Measurements from ENCODE around the gene ACVR1B.

The ACVR1B gene

GRCh38 chr12:52023976-52024688 is 72.6 kb downstream of the ACVR1B start:
- peak; percentile 18 for DNase-seq

- DNase-seq: no peak
Measured at GRCh38 chr12:52024845-52025230, 73.3 kb downstream of the ACVR1B start.

DNA sequence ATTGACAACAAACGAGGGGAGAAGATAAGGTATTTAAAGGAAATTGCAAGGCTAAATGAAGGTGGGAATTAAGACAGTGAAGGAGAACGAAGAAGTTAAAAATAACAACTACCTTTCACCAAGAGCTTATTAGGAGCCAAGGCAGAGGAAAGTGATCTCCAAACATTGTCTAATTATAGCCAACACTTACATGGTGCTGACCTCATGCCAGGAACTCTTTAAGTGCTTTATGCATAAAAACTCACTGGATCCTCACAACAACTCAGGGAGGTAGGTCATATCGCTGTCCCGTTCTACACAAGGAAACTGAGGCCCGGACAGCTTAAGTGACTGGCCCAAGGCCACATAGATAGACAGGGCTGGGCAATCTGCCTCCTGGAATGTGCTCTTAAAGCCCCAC is 74.8 kb downstream of the ACVR1B start:
- DNase-seq: no peak

DNA sequence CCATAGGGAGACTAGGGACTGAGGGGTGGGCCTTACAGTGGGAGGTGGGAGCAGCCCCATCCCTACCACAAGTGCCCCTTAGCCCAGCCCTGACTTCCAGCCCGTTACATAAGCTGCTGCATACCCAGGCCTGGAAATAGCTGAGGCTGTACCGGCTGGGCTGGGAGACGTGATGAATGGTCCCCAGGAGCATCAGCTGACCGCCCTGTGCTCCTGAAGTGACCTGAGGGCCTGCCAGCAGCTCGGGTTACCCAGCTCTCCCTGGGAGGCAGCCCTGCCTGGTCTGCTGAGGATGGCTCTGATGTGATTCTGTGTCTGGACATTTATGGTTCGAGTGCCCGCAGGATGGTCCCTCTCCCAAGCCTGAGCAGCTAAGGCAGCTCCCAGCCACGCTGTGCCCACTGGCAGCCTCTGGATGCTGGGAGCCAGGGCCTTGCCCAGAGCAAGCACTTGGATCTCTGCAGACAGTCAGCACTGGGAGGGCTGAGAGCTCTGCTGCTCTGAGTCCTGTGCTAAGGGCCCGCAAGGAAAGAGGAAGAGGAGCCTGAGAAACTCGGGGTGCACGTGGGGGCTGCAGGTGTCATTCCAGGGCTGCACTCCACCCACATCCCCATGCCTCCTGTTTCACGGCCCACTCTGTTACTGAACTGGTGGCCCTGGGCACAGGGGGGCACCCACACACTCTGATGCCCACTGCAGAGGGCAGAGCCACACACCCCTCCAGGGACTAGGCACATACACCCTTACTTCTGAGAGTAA is 75.8 kb downstream of the ACVR1B start:
- no peak for DNase-seq

DNA sequence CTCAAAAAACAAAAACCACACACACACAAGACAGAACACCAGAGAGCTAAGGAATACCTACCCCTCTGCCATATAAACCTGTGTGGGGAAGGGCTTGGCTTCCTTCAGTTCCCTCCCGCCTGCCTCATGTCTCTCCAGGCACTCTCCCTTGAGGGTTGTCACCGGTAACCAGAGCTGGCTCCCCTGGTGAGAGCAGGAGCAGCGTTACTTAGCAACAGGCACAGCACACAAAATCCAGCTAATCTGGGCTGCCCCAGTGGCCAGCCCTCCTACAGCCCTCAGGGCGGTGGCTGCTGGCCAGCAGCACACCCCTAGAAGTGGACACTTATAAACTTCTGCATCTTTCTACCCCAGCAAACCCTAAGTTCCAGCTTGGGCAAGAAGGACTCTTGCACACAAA is 78.2 kb downstream of the ACVR1B start:
- no peak for DNase-seq

- peak; percentile 86 for DNase-seq
Measured at GRCh38 chr12:52032446-52032803, 80.9 kb downstream of the ACVR1B start.

- DNase-seq: peak; percentile 99
Measured at GRCh38 chr12:52032804-52033445, 81.4 kb downstream of the ACVR1B start.

DNA sequence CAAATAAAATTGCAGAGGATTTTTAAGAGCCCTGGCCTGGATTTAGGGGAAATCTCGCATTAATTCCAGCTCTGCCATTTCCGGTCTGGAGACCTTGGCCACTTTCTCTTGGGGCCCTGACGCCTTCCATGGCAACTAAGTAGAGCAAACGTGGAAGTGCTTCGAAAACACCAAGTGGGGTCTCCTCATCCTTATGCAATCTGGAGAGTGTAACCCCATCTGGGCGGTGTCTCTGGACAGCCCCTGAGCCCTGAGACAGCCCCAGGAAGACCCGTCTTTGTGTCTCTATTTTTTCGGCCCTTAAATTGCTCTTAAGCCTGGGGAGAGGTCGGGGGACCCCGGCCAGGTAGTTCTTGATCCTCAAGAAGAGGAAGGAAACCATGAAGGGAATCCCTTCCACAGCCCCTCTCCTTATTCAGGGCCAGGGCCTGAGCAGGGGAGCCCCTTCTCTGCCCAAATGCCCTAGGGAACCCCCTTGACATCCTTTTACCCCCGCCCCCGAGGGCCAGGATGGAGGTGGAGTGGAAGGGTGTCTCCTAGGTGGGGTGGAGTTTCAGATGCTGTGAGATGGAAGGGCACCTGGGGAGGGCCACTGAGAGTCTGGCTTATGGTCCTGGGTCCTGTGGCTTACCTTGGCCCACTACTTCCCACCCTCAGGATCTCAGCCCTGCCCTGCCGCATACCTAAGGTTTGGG is 82.1 kb downstream of the ACVR1B start:
- DNase-seq: no peak

DNA sequence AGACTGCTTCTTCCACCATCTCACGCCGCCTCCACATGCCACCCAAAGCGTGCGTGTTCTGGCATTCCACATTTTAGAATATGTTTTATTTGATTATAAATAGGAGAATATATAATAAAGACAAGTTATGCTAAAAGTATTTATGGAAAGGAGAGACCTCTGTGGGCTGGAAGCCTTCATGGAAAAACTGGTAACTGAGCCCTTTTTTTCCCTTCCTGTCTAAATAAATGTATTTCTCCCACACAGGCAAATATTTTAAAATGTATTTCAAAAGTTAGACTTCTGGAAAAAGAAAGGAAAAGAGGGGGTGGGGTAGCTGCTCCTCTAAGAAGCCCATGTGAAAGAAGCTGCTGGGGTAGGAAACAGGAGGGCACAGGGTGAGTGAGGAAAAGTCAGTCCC is 83.7 kb downstream of the ACVR1B start:
- DNase-seq: peak; percentile 61

GRCh38 chr12:52035926-52036325 is 84.4 kb downstream of the ACVR1B start:
- DNase-seq: no peak

- peak; percentile 92 for DNase-seq
Measured at GRCh38 chr12:52036587-52037171, 85.2 kb downstream of the ACVR1B start.

GRCh38 chr12:52037248-52037861 is 85.9 kb downstream of the ACVR1B start:
- peak; percentile 78 for DNase-seq

DNA sequence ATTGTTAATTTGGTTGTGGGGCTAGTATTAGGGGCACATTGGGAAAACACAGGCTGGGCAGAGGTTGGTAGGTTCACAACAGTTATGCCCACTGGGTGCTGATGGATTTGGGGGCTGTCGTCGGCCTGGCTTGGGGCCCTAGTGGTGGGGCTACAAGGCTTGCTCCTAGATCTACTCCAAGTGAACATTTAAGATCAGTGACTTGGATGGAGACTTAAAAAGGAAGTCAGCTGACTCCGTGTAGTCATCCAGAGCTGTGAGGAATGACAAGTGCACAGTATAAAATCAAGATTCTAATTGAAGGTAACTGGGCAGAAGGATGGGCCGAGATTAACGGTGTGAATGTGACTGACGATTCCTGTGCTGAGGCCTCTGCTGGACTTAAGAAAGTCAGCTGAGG is 86.9 kb downstream of the ACVR1B start:
- no peak for DNase-seq

- DNase-seq: no peak
Measured at GRCh38 chr12:52041035-52041434, 89.5 kb downstream of the ACVR1B start.

DNA sequence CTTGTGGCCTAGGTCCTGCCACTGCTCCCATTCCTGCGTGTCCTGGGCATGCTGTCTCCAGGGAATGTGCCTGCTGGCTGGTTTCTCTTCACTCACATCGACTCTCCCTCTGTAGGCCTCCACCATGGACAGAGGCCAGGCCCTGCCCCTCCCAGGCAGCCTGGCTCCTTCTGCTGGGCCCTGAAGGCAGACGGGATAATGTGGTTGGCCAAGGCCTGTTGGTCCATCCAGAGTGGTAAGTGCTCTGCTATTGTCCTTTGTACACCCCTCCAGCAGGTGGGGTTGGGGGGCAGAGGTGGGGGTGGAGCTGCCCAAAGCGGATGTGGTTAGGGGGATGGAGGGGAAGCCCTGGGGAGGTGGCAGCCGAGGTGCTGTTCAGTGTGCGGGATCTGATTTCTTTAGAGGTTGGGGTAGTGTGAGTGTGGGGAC is 90.2 kb downstream of the ACVR1B start:
- peak; percentile 66 for DNase-seq

- DNase-seq: peak; percentile 25
Measured at GRCh38 chr12:52042706-52043385, 91.3 kb downstream of the ACVR1B start.

DNA sequence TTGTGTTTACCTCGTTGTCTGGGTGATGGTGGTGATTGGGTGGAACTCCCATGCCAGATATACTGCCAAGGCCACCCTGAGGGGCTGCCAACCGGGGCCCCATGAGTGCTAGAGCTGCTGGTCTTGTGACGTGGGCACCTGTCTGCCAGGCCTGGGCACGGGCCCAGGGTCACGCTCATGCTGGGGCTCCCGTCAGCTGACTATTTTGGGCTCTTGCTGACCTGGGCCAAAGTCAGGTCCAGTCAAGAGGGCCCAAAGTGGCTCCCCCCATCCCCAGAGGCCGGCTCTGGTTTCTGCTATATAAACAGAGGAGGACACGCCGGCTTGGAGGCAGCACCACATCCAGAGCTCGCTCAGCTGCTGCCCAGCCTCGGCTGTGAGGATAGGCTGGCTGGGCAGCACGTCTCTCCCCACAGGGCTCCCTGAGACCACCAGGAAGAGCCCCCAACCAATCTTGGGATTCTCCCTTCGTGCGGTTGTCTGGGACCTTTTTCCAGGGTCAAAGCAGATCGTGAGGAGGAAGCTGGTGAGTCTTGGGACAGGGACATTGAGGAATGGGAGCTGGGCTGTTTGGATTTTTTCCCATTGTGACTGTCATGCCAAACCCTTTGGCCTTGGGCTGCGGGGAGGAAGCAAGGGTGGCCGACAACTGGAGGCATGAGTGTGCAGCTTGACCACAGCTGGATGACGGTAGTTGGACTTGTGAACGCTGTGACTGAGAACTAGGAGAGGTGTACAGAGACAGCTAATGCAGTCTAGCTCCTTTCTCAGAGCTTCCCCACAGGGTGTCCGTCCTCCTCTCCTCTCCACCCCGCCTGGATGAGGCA is 92.1 kb downstream of the ACVR1B start:
- peak; percentile 38 for DNase-seq

DNA sequence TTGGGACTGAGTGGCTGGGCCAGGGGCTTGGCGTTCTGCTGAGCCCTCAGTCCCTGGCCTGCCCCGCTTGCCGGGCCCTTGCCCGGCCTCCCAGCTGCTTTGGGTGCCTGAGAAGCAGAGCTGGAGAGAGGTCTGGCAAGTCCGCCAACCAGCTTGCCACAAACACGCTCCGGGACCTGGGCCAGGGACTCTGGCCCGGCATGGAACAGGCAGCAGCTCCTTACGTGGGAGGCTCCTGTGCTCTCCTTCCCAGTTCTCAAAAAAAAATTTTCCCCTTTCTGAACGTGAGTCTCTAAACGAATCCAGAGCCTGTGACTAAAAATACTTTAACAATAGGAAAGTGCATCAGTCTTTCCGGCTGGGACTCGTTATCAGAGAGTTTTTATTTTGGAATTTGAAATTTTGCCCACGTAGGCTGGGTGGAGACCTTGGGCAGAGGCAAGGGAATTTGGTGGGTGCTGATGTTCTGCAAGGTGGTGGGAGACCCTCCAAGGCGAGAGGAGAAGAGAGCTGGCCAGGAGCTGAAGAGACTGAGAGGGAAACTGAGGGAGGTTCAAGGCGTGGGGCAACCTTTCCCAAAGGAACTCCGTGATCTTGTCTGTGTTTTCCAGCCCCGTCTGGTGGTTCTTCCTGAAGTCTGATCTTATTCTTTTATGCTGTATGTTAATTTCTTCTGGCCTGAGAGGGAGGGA is 92.9 kb downstream of the ACVR1B start:
- peak; percentile 89 for DNase-seq

DNA sequence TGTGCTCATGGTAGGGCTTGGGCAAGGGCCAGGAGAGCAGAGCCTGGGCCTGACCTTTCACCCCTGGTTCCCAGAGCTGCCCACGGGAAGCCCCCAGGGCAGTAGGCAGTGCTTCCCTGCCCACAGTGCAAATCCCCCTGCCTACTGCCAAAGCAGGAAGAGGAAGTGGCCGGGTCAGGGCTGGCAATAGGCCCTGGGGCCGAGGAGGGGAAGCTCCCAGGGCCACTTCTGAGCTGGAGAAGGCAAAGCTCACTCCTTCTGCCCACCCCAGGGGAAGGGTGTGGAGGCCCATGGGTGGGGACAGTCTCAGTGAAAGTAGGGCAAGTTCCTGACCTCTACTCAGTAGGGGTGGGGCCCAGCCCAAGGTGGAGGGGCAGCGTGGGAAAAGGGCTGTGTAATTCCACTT is 94.3 kb downstream of the ACVR1B start:
- peak; percentile 45 for DNase-seq

Measured in right hindlimb (tissue), 1 donor.